ENCODE results near the gene ZBED2. TPM values are rescaled to one million over a fixed set of nuclear protein-coding genes. Genes with fewer than 3 reads are reported as not detected.

The ZBED2 gene
- polyA plus RNA-seq, 3 donors = 0.18 to 0.31 (median 0.30) TPM

- DNase-seq (ENCODE audit: low read depth in 3 of 3, low spot score in 2 of 3) = no peak
These were observed 9.9 kb upstream of the ZBED2 start for GRCh38 chr3:111605018-111605417.

- no peak for DNase-seq (ENCODE audit: low read depth in 3 of 3, low spot score in 2 of 3)
These were observed 9.0 kb upstream of the ZBED2 start for GRCh38 chr3:111604119-111604518.

- DNase-seq (ENCODE audit: low read depth in 3 of 3, low spot score in 2 of 3) = no peak
These were observed 8.5 kb upstream of the ZBED2 start for GRCh38 chr3:111603679-111604078.

- DNase-seq (ENCODE audit: low read depth in 3 of 3, low spot score in 2 of 3) = no peak
These were observed 6.7 kb upstream of the ZBED2 start for GRCh38 chr3:111601810-111602209.

GRCh38 chr3:111598552-111598951 lies 3.4 kb upstream of the ZBED2 start:
- DNase-seq (ENCODE audit: low read depth in 3 of 3, low spot score in 2 of 3) = no peak

GRCh38 chr3:111598139-111598538 lies 3.0 kb upstream of the ZBED2 start:
- DNase-seq (ENCODE audit: low read depth in 3 of 3, low spot score in 2 of 3) = no peak

GRCh38 chr3:111596328-111596727 lies 1.2 kb upstream of the ZBED2 start:
- DNase-seq (ENCODE audit: low read depth in 3 of 3, low spot score in 2 of 3) = no peak

GRCh38 chr3:111594781-111595180 lies 365 bp downstream of the ZBED2 start:
- DNase-seq (ENCODE audit: low read depth in 3 of 3, low spot score in 2 of 3) = no peak

GRCh38 chr3:111594205-111594604 lies 941 bp downstream of the ZBED2 start:
- DNase-seq (ENCODE audit: low read depth in 3 of 3, low spot score in 2 of 3) = no peak

- no peak for DNase-seq (ENCODE audit: low read depth in 3 of 3, low spot score in 2 of 3)
These were observed 1.5 kb downstream of the ZBED2 start for GRCh38 chr3:111593666-111594065.

- no peak for DNase-seq (ENCODE audit: low read depth in 3 of 3, low spot score in 2 of 3)
These were observed 2.2 kb downstream of the ZBED2 start for GRCh38 chr3:111592936-111593335.

- no peak for DNase-seq (ENCODE audit: low read depth in 3 of 3, low spot score in 2 of 3)
These were observed 3.0 kb downstream of the ZBED2 start for GRCh38 chr3:111592143-111592542.

- no peak for DNase-seq (ENCODE audit: low read depth in 3 of 3, low spot score in 2 of 3)
These were observed 3.6 kb downstream of the ZBED2 start for GRCh38 chr3:111591555-111591954.

- DNase-seq (ENCODE audit: low read depth in 3 of 3, low spot score in 2 of 3) = no peak
These were observed 5.0 kb downstream of the ZBED2 start for GRCh38 chr3:111590143-111590491.

GRCh38 chr3:111589303-111590142 lies 5.6 kb downstream of the ZBED2 start:
- no peak for DNase-seq (ENCODE audit: low read depth in 3 of 3, low spot score in 2 of 3)

GRCh38 chr3:111588527-111588926 lies 6.6 kb downstream of the ZBED2 start:
- DNase-seq (ENCODE audit: low read depth in 3 of 3, low spot score in 2 of 3) = no peak

- DNase-seq (ENCODE audit: low read depth in 3 of 3, low spot score in 2 of 3) = no peak
These were observed 9.9 kb downstream of the ZBED2 start for GRCh38 chr3:111585217-111585616.

GRCh38 chr3:111584744-111585143 lies 10.4 kb downstream of the ZBED2 start:
- DNase-seq (ENCODE audit: low read depth in 3 of 3, low spot score in 2 of 3) = no peak

GRCh38 chr3:111582120-111582474 lies 13.0 kb downstream of the ZBED2 start:
- DNase-seq (ENCODE audit: low read depth in 3 of 3, low spot score in 2 of 3) = no peak

- DNase-seq (ENCODE audit: low read depth in 3 of 3, low spot score in 2 of 3) = no peak
These were observed 13.6 kb downstream of the ZBED2 start for GRCh38 chr3:111581403-111582119.

GRCh38 chr3:111579495-111579894 lies 15.7 kb downstream of the ZBED2 start:
- no peak for DNase-seq (ENCODE audit: low read depth in 3 of 3, low spot score in 2 of 3)

GRCh38 chr3:111578867-111579266 lies 16.3 kb downstream of the ZBED2 start:
- no peak for DNase-seq (ENCODE audit: low read depth in 3 of 3, low spot score in 2 of 3)

Measured in right renal cortex interstitium (tissue), 3 donors.